Fibroblast of skin of right quadriceps (primary cell): ENCODE measurements around the gene UCK1.

Experiments used
- DNase-seq: peaks from one replicate; pipeline ENCODE4 v3.0.0-alpha.2; 2013

UCK1 gene

GRCh38 chr9:131475111-131475955 lies 55.7 kb downstream of the UCK1 start:
- no peak for DNase-seq

DNA sequence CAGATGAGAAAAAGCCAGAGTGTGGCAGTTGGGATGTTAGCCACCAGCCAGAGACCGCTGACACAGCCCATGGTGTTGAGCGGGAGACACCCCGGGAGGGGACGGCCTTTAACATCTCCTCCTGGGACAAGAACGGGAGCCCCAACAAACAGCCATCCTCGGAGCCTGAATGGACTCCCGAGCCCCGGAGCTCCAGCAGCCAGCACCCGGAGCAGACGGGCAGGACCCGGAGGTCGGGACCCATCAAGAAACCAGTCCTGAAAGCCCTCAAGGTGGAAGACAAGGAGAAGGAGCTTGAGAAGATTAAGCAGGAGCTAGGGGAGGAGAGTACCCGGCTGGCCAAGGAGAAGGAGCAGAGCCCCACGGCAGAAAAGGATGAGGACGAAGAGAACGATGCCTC lies 56.4 kb downstream of the UCK1 start:
- DNase-seq, result no peak

GRCh38 chr9:131473891-131474290 lies 57.2 kb downstream of the UCK1 start:
- no peak for DNase-seq
